Measurements from ENCODE around the gene TMPRSS4. TPM values are rescaled to one million over a fixed set of nuclear protein-coding genes. Genes with fewer than 3 reads are reported as not detected.

Gene TMPRSS4
- total RNA-seq, 3 donors from 2014 or later (not counting 1 experiment from before 2014, with no cell fraction given) = not detected

- no peak for ATAC-seq
- no peak overlapping the region for H3K27ac ChIP-seq (ENCODE audit: low read length)
- H3K9me3 Mint-ChIP-seq = no peaks in the 10 kb centered on the region
- intact Hi-C loops (cut with micrococcal nuclease) = no loop called here
- H3K36me3 ChIP-seq (ENCODE audit: control insufficient read depth, insufficient read depth, low read length) = no peaks in the 10 kb centered on the region
- H3K27me3 ChIP-seq (ENCODE audit: control insufficient read depth, insufficient read depth, low read length) = no peaks in the 10 kb centered on the region
- H3K4me3 ChIP-seq (ENCODE audit: low read length) = no peak overlapping the region
- 91% methylated on average over 6 of the region's 6 CpGs for WGBS (ENCODE audit: insufficient coverage)
- H3K4me1 ChIP-seq (ENCODE audit: control insufficient read depth, insufficient read depth, low read length) = no peaks in the 10 kb centered on the region
- no peak for TF ChIP-seq CTCF (IDR thresholded peaks at IDR 0.05)
- no peak overlapping the region for H3K27ac Mint-ChIP-seq
- no peak overlapping the region for H3K4me3 Mint-ChIP-seq
- H3K9me3 ChIP-seq (ENCODE audit: control insufficient read depth, insufficient read depth, low read length) = no peaks in the 10 kb centered on the region
- H3K36me3 Mint-ChIP-seq = no peaks in the 10 kb centered on the region
- peaks cover 0 to 5% of the 10 kb centered on the region in 2 donors for H3K27me3 Mint-ChIP-seq (ENCODE audit: low read depth in 2 of 2)
- DNase-seq = no peak
- peaks cover 0 to under 1% of the 10 kb centered on the region in 2 donors for H3K4me1 Mint-ChIP-seq
Observed at GRCh38 chr11:118104491-118104890, 27.6 kb downstream of the TMPRSS4 start.

- Histone ChIP-seq H3K4me3 (ENCODE audit: low read length) (no peak overlapping the region), H3K27me3 (ENCODE audit: control insufficient read depth, insufficient read depth, low read length) (no peaks in the 10 kb centered on the region), H3K36me3 (ENCODE audit: control insufficient read depth, insufficient read depth, low read length) (no peaks in the 10 kb centered on the region), H3K9me3 (ENCODE audit: control insufficient read depth, insufficient read depth, low read length) (no peaks in the 10 kb centered on the region), H3K4me1 (ENCODE audit: control insufficient read depth, insufficient read depth, low read length) (no peaks in the 10 kb centered on the region), H3K27ac (ENCODE audit: low read length) (no peak overlapping the region)
- WGBS (ENCODE audit: insufficient coverage) = 80% methylated on average over 4 of the region's 4 CpGs
- H3K27ac Mint-ChIP-seq = no peak overlapping the region
- H3K4me3 Mint-ChIP-seq = no peak overlapping the region
- ATAC-seq (no peak), DNase-seq (no peak)
- intact Hi-C loops (cut with micrococcal nuclease) = no loop called here
- H3K36me3 Mint-ChIP-seq = no peaks in the 10 kb centered on the region
- H3K4me1 Mint-ChIP-seq = no peaks in the 10 kb centered on the region
- H3K9me3 Mint-ChIP-seq = no peaks in the 10 kb centered on the region
- TF ChIP-seq CTCF (IDR thresholded peaks at IDR 0.05) = no peak
- peaks cover 0 to 8% of the 10 kb centered on the region in 2 donors for H3K27me3 Mint-ChIP-seq (ENCODE audit: low read depth in 2 of 2)
Observed at GRCh38 chr11:118105657-118106305, 28.9 kb downstream of the TMPRSS4 start.

- WGBS (ENCODE audit: insufficient coverage) = 75% methylated on average over 2 of the region's 2 CpGs
- Mint-ChIP-seq H3K9me3 (no peaks in the 10 kb centered on the region), H3K4me1 (no peaks in the 10 kb centered on the region), H3K27me3 (ENCODE audit: low read depth in 2 of 2) (peaks cover 0 to 9% of the 10 kb centered on the region in 2 donors), H3K36me3 (no peaks in the 10 kb centered on the region), H3K27ac (no peak overlapping the region), H3K4me3 (no peak overlapping the region)
- ATAC-seq (no peak), DNase-seq (no peak)
- Histone ChIP-seq H3K27ac (ENCODE audit: low read length) (no peak overlapping the region), H3K27me3 (ENCODE audit: control insufficient read depth, insufficient read depth, low read length) (no peaks in the 10 kb centered on the region), H3K36me3 (ENCODE audit: control insufficient read depth, insufficient read depth, low read length) (no peaks in the 10 kb centered on the region), H3K9me3 (ENCODE audit: control insufficient read depth, insufficient read depth, low read length) (no peaks in the 10 kb centered on the region), H3K4me1 (ENCODE audit: control insufficient read depth, insufficient read depth, low read length) (no peaks in the 10 kb centered on the region), H3K4me3 (ENCODE audit: low read length) (no peak overlapping the region)
- intact Hi-C loops (cut with micrococcal nuclease) = no loop called here
- no peak for TF ChIP-seq CTCF (IDR thresholded peaks at IDR 0.05)
Observed at GRCh38 chr11:118106789-118107335, 30.0 kb downstream of the TMPRSS4 start.

DNA sequence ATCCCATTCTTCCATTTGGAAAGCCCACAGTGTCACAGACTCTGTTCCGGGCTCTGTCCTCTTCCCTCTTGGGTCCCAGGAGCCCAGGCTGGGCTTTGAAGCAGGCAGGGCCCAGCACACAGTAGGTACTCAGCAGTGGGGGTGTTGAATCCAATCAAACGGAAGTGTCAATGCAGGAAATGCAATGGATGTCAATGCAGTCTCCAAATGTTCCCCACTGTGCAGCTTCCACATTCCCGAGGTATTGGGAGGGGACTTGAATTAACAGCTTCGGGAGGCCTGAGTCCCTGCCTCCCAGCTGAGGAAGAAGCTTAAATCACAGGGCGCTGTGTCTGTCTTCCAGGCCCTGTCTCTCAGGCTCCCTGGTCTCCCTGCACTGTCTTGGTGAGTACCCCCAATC is 31.6 kb downstream of the TMPRSS4 start:
- no peak overlapping the region for H3K4me3 Mint-ChIP-seq
- no peaks in the 10 kb centered on the region for H3K9me3 Mint-ChIP-seq
- no peak overlapping the region for H3K27ac Mint-ChIP-seq

More for the DNA sequence above, 31.6 kb downstream of the TMPRSS4 start:
- no peaks in the 10 kb centered on the region for H3K27me3 ChIP-seq (ENCODE audit: control insufficient read depth, insufficient read depth, low read length)
- no peak for TF ChIP-seq CTCF (IDR thresholded peaks at IDR 0.05)
- no peak for DNase-seq
- no peaks in the 10 kb centered on the region for H3K4me1 Mint-ChIP-seq
- no peaks in the 10 kb centered on the region for H3K4me1 ChIP-seq (ENCODE audit: control insufficient read depth, insufficient read depth, low read length)
- no peak overlapping the region for H3K4me3 ChIP-seq (ENCODE audit: low read length)
- H3K27ac ChIP-seq (ENCODE audit: low read length) = no peak overlapping the region
- no peak for ATAC-seq
- no peaks in the 10 kb centered on the region for H3K9me3 ChIP-seq (ENCODE audit: control insufficient read depth, insufficient read depth, low read length)
- intact Hi-C loops (cut with micrococcal nuclease) = no loop called here
- no peaks in the 10 kb centered on the region for H3K36me3 ChIP-seq (ENCODE audit: control insufficient read depth, insufficient read depth, low read length)
- H3K36me3 Mint-ChIP-seq = no peaks in the 10 kb centered on the region
- WGBS (ENCODE audit: insufficient coverage) = 86% methylated on average over 5 of the region's 5 CpGs
- H3K27me3 Mint-ChIP-seq (ENCODE audit: low read depth in 2 of 2) = peaks cover 0 to 10% of the 10 kb centered on the region in 2 donors

Measured in natural killer cell (primary cell).